K562 (cell line): ENCODE results near the gene IL10RB. TPM values are rescaled to one million over a fixed set of nuclear protein-coding genes. Genes with fewer than 3 reads are reported as not detected.

Experiments
- ATAC-seq: fragments of 200-7000 bp; cut with Tn5 transposase; 3 replicates; pipeline ENCODE4 v1.9.1; 2020; ENCODE audit warnings: moderate library complexity
- BruUV-seq: library from RNA; stranded (reverse); fragments of 400-500 nt; replicated peaks from 2 replicates; lab custom pipeline; 2021; lab: Mats Ljungman, UMichigan
- CTCF ChIA-PET: fragments of 300-600 bp; formaldehyde crosslinking; extraction: SDS; loops from one replicate; lab custom pipeline; 2021; ENCODE audit warnings: low intra/inter-chr PET ratio; lab: Yijun Ruan, JAX
- POLR2A ChIA-PET: fragments of 300-600, 350-650 bp; sonication (Branson Sonifier 250); formaldehyde crosslinking; extraction: SDS; loops from one replicate; lab custom pipeline; 2021; ENCODE audit warnings: antibody characterized with exemption, inconsistent platforms; lab: Yijun Ruan, JAX
- DNase-seq, 4 experiments: peaks; one replicate each; pipeline versions ENCODE4 v3.0.0 to v3.0.0-alpha.2; 2011 to 2018; ENCODE audit warnings: low spot score in 3 of 4, mixed read lengths in 3 of 4; ENCODE audit errors: extremely low read depth in 1 of 4
- FAIRE-seq: peaks from 2 replicates; lab custom pipeline; 2011; peaks lifted over from hg19 to GRCh38; lab: Jason Lieb, UNC
- H2AFZ ChIP-seq: 2 replicates; pipeline ENCODE4 v1.6.0; 2011; ENCODE audit warnings: low read depth, low read length, control low read depth, inconsistent platforms
- H3K27ac ChIP-seq: fragments of 200-600 bp; 3 replicates; pipeline ENCODE4 v1.8.0; 2011; ENCODE audit warnings: low read depth, mild to moderate bottlenecking, control low read depth, inconsistent platforms, low read length, moderate library complexity, mixed read lengths; ENCODE audit errors: extremely low read depth
- H3K27me3 ChIP-seq, 2 experiments: fragments of 300-600 bp in 1 of 2; 2 replicates in 1 of 2; 3 replicates in 1 of 2; pipeline versions ENCODE4 v1.6.0 to v1.8.0; 2011; ENCODE audit warnings: inconsistent platforms in 2 of 2, low read length in 2 of 2, mild to moderate bottlenecking in 1 of 2, mixed read lengths in 1 of 2, moderate library complexity in 1 of 2; ENCODE audit not compliant: control insufficient read depth in 2 of 2, insufficient read depth in 2 of 2
- H3K36me3 ChIP-seq: fragments of 300-600 bp; 3 replicates; pipeline ENCODE4 v1.8.0; 2011; ENCODE audit warnings: mild to moderate bottlenecking, low read length, inconsistent platforms; ENCODE audit not compliant: control insufficient read depth, insufficient read depth
- H3K4me1 ChIP-seq, 2 experiments: fragments of 200-600 bp in 1 of 2; replicated peaks in 1 of 2; 2 replicates in 1 of 2; 3 replicates in 1 of 2; pipeline versions ENCODE4 v1.5.1 to v1.8.0; 2011; ENCODE audit warnings: inconsistent platforms in 2 of 2, low read length in 2 of 2, mild to moderate bottlenecking in 1 of 2, mixed read lengths in 1 of 2, moderate library complexity in 1 of 2; ENCODE audit not compliant: control insufficient read depth in 2 of 2, insufficient read depth in 2 of 2
- H3K4me2 ChIP-seq: 2 replicates; pipeline ENCODE4 v1.6.1; 2011; ENCODE audit warnings: low read length, control low read depth, inconsistent platforms, mixed read lengths; ENCODE audit not compliant: insufficient read depth
- H3K4me3 ChIP-seq: fragments of 200-600 bp; sonication (generic), shearing (Covaris generic); 2 replicates; pipeline ENCODE4 v1.5.1; 2016; ENCODE audit warnings: control low read depth, inconsistent platforms
- H3K79me2 ChIP-seq: fragments of 200-600 bp; 3 replicates; pipeline ENCODE4 v1.8.0; 2011; ENCODE audit warnings: low read length, inconsistent platforms; ENCODE audit not compliant: control insufficient read depth, insufficient read depth
- H3K9ac ChIP-seq, 2 experiments: 2 replicates each; pipeline versions ENCODE4 v1.6.0 to v1.6.1; 2011; ENCODE audit warnings: low read depth in 2 of 2, low read length in 2 of 2, control low read depth in 1 of 2, inconsistent platforms in 1 of 2, mild to moderate bottlenecking in 1 of 2, mixed read lengths in 1 of 2; ENCODE audit not compliant: insufficient read depth in 1 of 2
- H3K9me1 ChIP-seq: one replicate; pipeline ENCODE4 v1.6.0; 2011; ENCODE audit warnings: inconsistent platforms, mild to moderate bottlenecking, low read length, moderate library complexity; ENCODE audit not compliant: control insufficient read depth, insufficient read depth
- H3K9me3 ChIP-seq: replicated peaks from 2 replicates; pipeline ENCODE4 v1.5.1; 2011; ENCODE audit warnings: low read depth, low read length, inconsistent platforms; ENCODE audit not compliant: control insufficient read depth, insufficient read depth
- H4K20me1 ChIP-seq: replicated peaks from 2 replicates; pipeline ENCODE4 v1.6.1; 2011; ENCODE audit warnings: low read length, inconsistent platforms, mixed read lengths; ENCODE audit not compliant: control insufficient read depth, insufficient read depth
- C11orf30 ChIP-seq: fragments of 450-650 bp; IDR thresholded peaks from 2 replicates; pipeline ENCODE4 v1.6.1; 2016; ENCODE audit warnings: low read depth, mild to moderate bottlenecking
- EGR1 ChIP-seq: fragments of 450-650 bp; conservative IDR thresholded peaks from 2 replicates; pipeline ENCODE4 v1.6.1; 2017; ENCODE audit warnings: mild to moderate bottlenecking
- GATAD2B ChIP-seq: fragments of 450-650 bp; IDR thresholded peaks from 2 replicates; pipeline ENCODE4 v1.6.1; 2017; ENCODE audit warnings: mild to moderate bottlenecking, borderline replicate concordance
- GTF2A2 ChIP-seq: IDR thresholded peaks from 2 replicates; pipeline ENCODE4 v1.6.1; 2016; ENCODE audit warnings: mild to moderate bottlenecking, missing genetic modification characterization, missing compliant biosample characterization
- ID3 ChIP-seq, 2 experiments: fragments of 250-450 bp in 1 of 2; fragments of 450-650 bp in 1 of 2; sonication (Bioruptor Pico) in 1 of 2; IDR thresholded peaks; 2 replicates each; pipeline versions ENCODE4 v1.6.1 to v1.8.0; 2016 to 2021; ENCODE audit warnings: mild to moderate bottlenecking in 2 of 2, moderate library complexity in 2 of 2, missing compliant biosample characterization in 1 of 2, missing genetic modification characterization in 1 of 2
- PML ChIP-seq: IDR thresholded peaks from 2 replicates; pipeline ENCODE4 v1.6.1; 2012; ENCODE audit warnings: low read length, inconsistent platforms
- PTRF ChIP-seq: fragments of 450-650 bp; IDR thresholded peaks from 2 replicates; pipeline ENCODE4 v1.6.1; 2016; ENCODE audit warnings: mild to moderate bottlenecking, missing genetic modification characterization, missing compliant biosample characterization
- SRF ChIP-seq, 2 experiments: fragments of 250-450, 450-650 bp in 1 of 2; sonication (Bioruptor Pico) in 1 of 2; sonication (generic) in 1 of 2; formaldehyde crosslinking; IDR thresholded peaks; 2 replicates each; pipeline versions ENCODE4 v1.5.0 to v1.5.1; 2020 to 2022; ENCODE audit warnings: mild to moderate bottlenecking in 1 of 2, missing genetic modification reagents in 1 of 2
- TBP ChIP-seq: optimal IDR thresholded peaks from 2 replicates; pipeline ENCODE3; 2011; ENCODE audit warnings: low read depth, low read length, improper control_type of control experiment
- TCFL5 ChIP-seq: fragments of 250-450 bp; sonication (Bioruptor Pico); conservative IDR thresholded peaks from 2 replicates; pipeline ENCODE4 v1.6.1; 2021; ENCODE audit warnings: mild to moderate bottlenecking, moderate library complexity, matching md5 sums
- TEAD2 ChIP-seq: fragments of 450-650 bp; IDR thresholded peaks from 2 replicates; pipeline ENCODE4 v1.6.1; 2016; ENCODE audit warnings: missing genetic modification characterization, control low read depth, missing compliant biosample characterization
- ZBTB12 ChIP-seq: fragments of 250-450 bp; sonication (Bioruptor Pico); IDR thresholded peaks from 2 replicates; pipeline ENCODE4 v1.4.0; 2020
- ZFPM2 ChIP-seq: fragments of 250-450 bp; sonication (Bioruptor Pico); IDR thresholded peaks from 2 replicates; pipeline ENCODE4 v1.5.1; 2022; ENCODE audit warnings: mild to moderate bottlenecking
- ZNF77 ChIP-seq: fragments of 250-450 bp; sonication (Bioruptor Pico); IDR thresholded peaks from 2 replicates; pipeline ENCODE4 v1.5.0; 2020
- WGBS: fragments of 100-300 bp; shearing (Covaris generic); methylation state at CpG from one replicate; pipeline ENCODE4 v1.1.6; 2016; ENCODE audit warnings: low coverage, mixed read lengths; ENCODE audit not compliant: insufficient coverage; ENCODE audit errors: missing lambda C conversion rate; 5-methylcytosine and 5-hydroxymethylcytosine counted together
- in situ Hi-C: fragments of 300-500 bp; cut with MboI; formaldehyde crosslinking; loops from 4 replicates; pipeline ENCODE4 v1.15.0; 2018; ENCODE audit warnings: inconsistent platforms, mixed read lengths
- intact Hi-C: fragments of 100-400 bp; cut with micrococcal nuclease; formaldehyde crosslinking; loops from 2 replicates; pipeline ENCODE4 v1.14.2; 2022
- polyA plus RNA-seq, 8 experiments: library from polyadenylated mRNA; depleted of rRNA in 4 of 8; stranded (reverse) in 5 of 8; unstranded in 3 of 8; fragments of >200 nt; fragmentation: Nextera tagmentation in 2 of 8; fragmentation: Illumina TruSeq in 1 of 8; extraction: Ambion mirVana in 2 of 8; extraction: Trizol in 1 of 8; gene quantifications; 2 replicates each; pipeline versions ENCODE4 v1.2.1 to v1.2.3, GENCODE V29; 2011 to 2014; ENCODE audit warnings: inconsistent platforms in 1 of 8, missing spikeins in 1 of 8
- total RNA-seq, 7 experiments: library from RNA; depleted of rRNA in 6 of 7; stranded (reverse); fragments of >200 nt in 6 of 7; fragmentation: Illumina TruSeq in 2 of 7; extraction: Trizol in 2 of 7; gene quantifications; 2 replicates each; pipeline versions ENCODE4 v1.2.1 to v1.2.3, GENCODE V29; 2011 to 2021; ENCODE audit warnings: low replicate concordance in 1 of 7
- TF ChIP-seq, protein P1 (sequence below): fragments of 200-800 bp; sonication (Bioruptor generic); IDR thresholded peaks from 2 replicates; pipeline ENCODE4 v1.6.1; 2016; ENCODE audit warnings: missing genetic modification characterization, missing compliant biosample characterization

The IL10RB gene
- total and polyA plus RNA-seq, 9 of the 15 experiments (the other 6 are each of a cell fraction or from before 2014, with no cell fraction given), result 10.9 to 33.8 (median 23.0) TPM

DNA sequence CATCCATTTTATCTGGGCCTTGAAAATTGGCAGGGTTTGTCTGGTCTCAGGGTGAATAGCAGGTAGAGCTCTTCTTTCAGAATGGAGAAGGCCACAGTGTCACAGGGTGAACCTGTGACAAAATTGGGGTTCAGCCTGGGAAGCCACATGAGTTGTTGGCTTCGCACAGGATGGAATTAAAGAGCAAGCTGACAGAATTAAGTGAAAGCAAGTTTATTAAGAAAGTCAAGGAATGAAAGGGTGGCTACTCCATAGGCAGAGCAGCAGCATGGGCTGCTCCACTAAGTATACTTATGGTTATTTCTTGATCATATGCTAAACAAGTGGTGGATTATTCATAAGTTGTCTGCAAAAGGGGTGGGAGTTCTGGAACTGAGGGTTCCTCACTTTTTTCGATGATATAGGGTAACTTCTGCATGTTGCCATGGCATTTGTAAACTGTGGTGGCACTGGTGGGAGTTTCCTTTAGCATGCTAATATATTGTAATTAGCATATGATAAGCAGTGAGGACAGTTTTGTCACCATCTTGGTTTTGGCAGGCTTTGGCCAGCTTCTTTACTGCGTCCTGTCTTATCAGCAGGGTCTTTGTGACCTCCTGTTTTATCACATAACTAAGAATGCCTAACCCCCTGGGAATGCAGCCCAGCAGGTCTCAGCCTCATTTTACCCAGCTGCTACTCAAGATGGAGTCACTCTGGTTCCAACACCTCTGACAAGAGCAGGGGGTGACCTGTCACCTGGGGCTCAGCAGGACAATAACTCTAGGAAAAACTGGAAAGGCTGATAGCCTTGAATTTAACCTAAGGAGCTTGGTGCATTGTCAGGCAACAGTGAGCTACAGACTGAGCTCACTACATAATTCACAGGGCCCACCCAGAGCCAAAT is 31.3 kb upstream of the IL10RB start:
- Histone ChIP-seq H3K4me2 (no peak overlapping the region), H2AFZ (no peak overlapping the region), H3K9ac (no peak overlapping the region), H3K36me3 (peaks cover 5% of the 10 kb centered on the region; the same call in 1 of the 3 replicates), H3K9me1 (no peaks in the 10 kb centered on the region), H3K27ac (no peak overlapping the region), H3K9me3 (no peaks in the 10 kb centered on the region), H3K4me1 (peaks cover 22 to 23% of the 10 kb centered on the region in 2 experiments), H4K20me1 (no peaks in the 10 kb centered on the region), H3K4me3 (no peak overlapping the region), H3K79me2 (peaks cover 32% of the 10 kb centered on the region), H3K27me3 (no peaks in the 10 kb centered on the region)
- FAIRE-seq (no peak), ATAC-seq (no peak), DNase-seq (peak in 1 of 4 experiments; percentile 28)
- ChIA-PET CTCF (no interaction called here), POLR2A (interaction anchor here (0.6 to 1.2 kb wide), 3 partner anchors 9 to 142 kb away, joined by 3 to 4 read pairs (median 3); no protein-coding TSS in a partner anchor)
- TSS peak; percentile 97 for BruUV-seq
- 49% methylated on average over 3 of the region's 3 CpGs for WGBS
- intact Hi-C loops (no loop called here), in situ Hi-C loops (no loop called here)
- TF ChIP-seq ZFPM2 (CRISPR knock-in tag), result no peak
- peak; percentile 85 for TF ChIP-seq TBP
- TF ChIP-seq GATAD2B, result no peak
- TF ChIP-seq ZBTB12, result peak; percentile 48; the same call in 1 of the 2 replicates
- peak; percentile 79 for TF ChIP-seq PML
- TF ChIP-seq, protein P1, sequence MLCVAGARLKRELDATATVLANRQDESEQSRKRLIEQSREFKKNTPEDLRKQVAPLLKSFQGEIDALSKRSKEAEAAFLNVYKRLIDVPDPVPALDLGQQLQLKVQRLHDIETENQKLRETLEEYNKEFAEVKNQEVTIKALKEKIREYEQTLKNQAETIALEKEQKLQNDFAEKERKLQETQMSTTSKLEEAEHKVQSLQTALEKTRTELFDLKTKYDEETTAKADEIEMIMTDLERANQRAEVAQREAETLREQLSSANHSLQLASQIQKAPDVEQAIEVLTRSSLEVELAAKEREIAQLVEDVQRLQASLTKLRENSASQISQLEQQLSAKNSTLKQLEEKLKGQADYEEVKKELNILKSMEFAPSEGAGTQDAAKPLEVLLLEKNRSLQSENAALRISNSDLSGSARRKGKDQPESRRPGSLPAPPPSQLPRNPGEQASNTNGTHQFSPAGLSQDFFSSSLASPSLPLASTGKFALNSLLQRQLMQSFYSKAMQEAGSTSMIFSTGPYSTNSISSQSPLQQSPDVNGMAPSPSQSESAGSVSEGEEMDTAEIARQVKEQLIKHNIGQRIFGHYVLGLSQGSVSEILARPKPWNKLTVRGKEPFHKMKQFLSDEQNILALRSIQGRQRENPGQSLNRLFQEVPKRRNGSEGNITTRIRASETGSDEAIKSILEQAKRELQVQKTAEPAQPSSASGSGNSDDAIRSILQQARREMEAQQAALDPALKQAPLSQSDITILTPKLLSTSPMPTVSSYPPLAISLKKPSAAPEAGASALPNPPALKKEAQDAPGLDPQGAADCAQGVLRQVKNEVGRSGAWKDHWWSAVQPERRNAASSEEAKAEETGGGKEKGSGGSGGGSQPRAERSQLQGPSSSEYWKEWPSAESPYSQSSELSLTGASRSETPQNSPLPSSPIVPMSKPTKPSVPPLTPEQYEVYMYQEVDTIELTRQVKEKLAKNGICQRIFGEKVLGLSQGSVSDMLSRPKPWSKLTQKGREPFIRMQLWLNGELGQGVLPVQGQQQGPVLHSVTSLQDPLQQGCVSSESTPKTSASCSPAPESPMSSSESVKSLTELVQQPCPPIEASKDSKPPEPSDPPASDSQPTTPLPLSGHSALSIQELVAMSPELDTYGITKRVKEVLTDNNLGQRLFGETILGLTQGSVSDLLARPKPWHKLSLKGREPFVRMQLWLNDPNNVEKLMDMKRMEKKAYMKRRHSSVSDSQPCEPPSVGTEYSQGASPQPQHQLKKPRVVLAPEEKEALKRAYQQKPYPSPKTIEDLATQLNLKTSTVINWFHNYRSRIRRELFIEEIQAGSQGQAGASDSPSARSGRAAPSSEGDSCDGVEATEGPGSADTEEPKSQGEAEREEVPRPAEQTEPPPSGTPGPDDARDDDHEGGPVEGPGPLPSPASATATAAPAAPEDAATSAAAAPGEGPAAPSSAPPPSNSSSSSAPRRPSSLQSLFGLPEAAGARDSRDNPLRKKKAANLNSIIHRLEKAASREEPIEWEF (CRISPR knock-in tag), result 0 out of 2 replicates have a peak, but pooled peaks have one; percentile 69
- no peak for TF ChIP-seq ZNF77 (CRISPR knock-in tag)
- peak; percentile 64 for TF ChIP-seq PTRF (tag)
- 0 out of 2 replicates have a peak, but pooled peaks have one; percentile 52 for TF ChIP-seq TCFL5 (CRISPR knock-in tag)
- no peak for TF ChIP-seq ID3 (CRISPR knock-in tag; IDR thresholded peaks at IDR 0.05)
- peak; percentile 84; the same call in 1 of the 2 replicates for TF ChIP-seq ID3 (tag; IDR thresholded peaks at IDR 0.05)
- TF ChIP-seq TEAD2 (tag), result 0 out of 2 replicates have a peak, but pooled peaks have one; percentile 37
- no peak for TF ChIP-seq SRF (CRISPR knock-in tag; IDR thresholded peaks at IDR 0.05)
- TF ChIP-seq C11orf30, result no peak
- no peak for TF ChIP-seq EGR1
- TF ChIP-seq GTF2A2 (tag), result peak; percentile 80
